ENCODE results near the gene ARHGEF17. TPM values are rescaled to one million over a fixed set of nuclear protein-coding genes. Genes with fewer than 3 reads are reported as not detected.

ARHGEF17 gene
- polyA plus RNA-seq, 1 donor (not counting 4 experiments of a cell fraction or from before 2014, with no cell fraction given), result 5.1 TPM

GRCh38 chr11:73267122-73267846, 40.8 kb upstream of the ARHGEF17 start:
- Histone ChIP-seq H3K27ac (ENCODE audit: control insufficient read depth, insufficient read depth, low read length) (no peak overlapping the region), H2AFZ (ENCODE audit: control insufficient read depth, low read length) (no peak overlapping the region), H3K9me1 (ENCODE audit: control insufficient read depth, extremely low read depth, insufficient read depth, low read length) (no peaks in the 10 kb centered on the region), H3K27me3 (ENCODE audit: control insufficient read depth, extremely low read depth, insufficient read depth, low read length) (peaks cover 38% of the 10 kb centered on the region), H3K36me3 (ENCODE audit: control insufficient read depth in 2 of 2, extremely low read depth in 1 of 2, insufficient read depth in 2 of 2, low read length in 2 of 2) (no peaks in the 10 kb centered on the region), H3K4me2 (ENCODE audit: control insufficient read depth, extremely low read depth, insufficient read depth, low read depth, low read length) (no peak overlapping the region), H4K20me1 (ENCODE audit: control insufficient read depth, extremely low read depth, insufficient read depth, low read length) (no peaks in the 10 kb centered on the region), H3K4me1 (ENCODE audit: control insufficient read depth, extremely low read depth, insufficient read depth, low read length) (peaks cover 20% of the 10 kb centered on the region), H3K4me3 (ENCODE audit: control insufficient read depth in 2 of 3, extremely low read depth in 1 of 3, insufficient read depth in 2 of 3, low read depth in 1 of 3, low read length in 3 of 3) (no peak overlapping the region), H3K9ac (ENCODE audit: control insufficient read depth, extremely low read depth, insufficient read depth, low read length) (no peak overlapping the region), H3K79me2 (ENCODE audit: control insufficient read depth, insufficient read depth, low read length) (no peaks in the 10 kb centered on the region), H3K9me3 (ENCODE audit: control insufficient read depth, low read depth, low read length) (no peaks in the 10 kb centered on the region)
- dilution Hi-C loops (cut with MboI; ENCODE audit: extremely low pct_ligation_motif_present, low sequenced_read_pairs), result no loop called here
- DNase-seq (ENCODE audit: low read depth, low spot score) (no peak), FAIRE-seq (no peak)
- TF ChIP-seq EZH2 (IDR thresholded peaks at IDR 0.05; ENCODE audit: low read length) (no peak), CTCF (optimal IDR thresholded peaks at IDR 0.05 in 1 of 3, IDR thresholded peaks at IDR 0.05 in 1 of 3, conservative IDR thresholded peaks at IDR 0.05 in 1 of 3; ENCODE audit: extremely low read depth in 1 of 3, insufficient read depth in 2 of 3, low read length in 3 of 3) (no peak)

- Histone ChIP-seq H3K27me3 (ENCODE audit: control insufficient read depth, extremely low read depth, insufficient read depth, low read length) (peaks cover 38% of the 10 kb centered on the region), H3K4me3 (ENCODE audit: control insufficient read depth in 2 of 3, extremely low read depth in 1 of 3, insufficient read depth in 2 of 3, low read depth in 1 of 3, low read length in 3 of 3) (no peak overlapping the region), H3K4me1 (ENCODE audit: control insufficient read depth, extremely low read depth, insufficient read depth, low read length) (peaks cover 22% of the 10 kb centered on the region), H3K36me3 (ENCODE audit: control insufficient read depth in 2 of 2, extremely low read depth in 1 of 2, insufficient read depth in 2 of 2, low read length in 2 of 2) (no peaks in the 10 kb centered on the region), H3K79me2 (ENCODE audit: control insufficient read depth, insufficient read depth, low read length) (no peaks in the 10 kb centered on the region), H3K4me2 (ENCODE audit: control insufficient read depth, extremely low read depth, insufficient read depth, low read depth, low read length) (no peak overlapping the region), H2AFZ (ENCODE audit: control insufficient read depth, low read length) (no peak overlapping the region), H3K9me1 (ENCODE audit: control insufficient read depth, extremely low read depth, insufficient read depth, low read length) (no peaks in the 10 kb centered on the region), H3K27ac (ENCODE audit: control insufficient read depth, insufficient read depth, low read length) (no peak overlapping the region), H4K20me1 (ENCODE audit: control insufficient read depth, extremely low read depth, insufficient read depth, low read length) (no peaks in the 10 kb centered on the region), H3K9ac (ENCODE audit: control insufficient read depth, extremely low read depth, insufficient read depth, low read length) (no peak overlapping the region), H3K9me3 (ENCODE audit: control insufficient read depth, low read depth, low read length) (no peaks in the 10 kb centered on the region)
- FAIRE-seq (no peak), DNase-seq (ENCODE audit: low read depth, low spot score) (no peak)
- no peak for TF ChIP-seq CTCF (optimal IDR thresholded peaks at IDR 0.05 in 1 of 3, IDR thresholded peaks at IDR 0.05 in 1 of 3, conservative IDR thresholded peaks at IDR 0.05 in 1 of 3; ENCODE audit: extremely low read depth in 1 of 3, insufficient read depth in 2 of 3, low read length in 3 of 3)
- TF ChIP-seq EZH2 (IDR thresholded peaks at IDR 0.05; ENCODE audit: low read length), result no peak
- dilution Hi-C loops (cut with MboI; ENCODE audit: extremely low pct_ligation_motif_present, low sequenced_read_pairs), result no loop called here
Observed at GRCh38 chr11:73267906-73268540, 40.1 kb upstream of the ARHGEF17 start.

All from keratinocyte (primary cell).